ENCODE data around the gene CPVL. TPM values are rescaled to one million over a fixed set of nuclear protein-coding genes. Genes with fewer than 3 reads are reported as not detected.

The CPVL gene
- total and polyA plus RNA-seq, 2 donors (not counting 1 experiment from before 2014, with no cell fraction given) = 2.6 TPM; not detected in 1

DNA sequence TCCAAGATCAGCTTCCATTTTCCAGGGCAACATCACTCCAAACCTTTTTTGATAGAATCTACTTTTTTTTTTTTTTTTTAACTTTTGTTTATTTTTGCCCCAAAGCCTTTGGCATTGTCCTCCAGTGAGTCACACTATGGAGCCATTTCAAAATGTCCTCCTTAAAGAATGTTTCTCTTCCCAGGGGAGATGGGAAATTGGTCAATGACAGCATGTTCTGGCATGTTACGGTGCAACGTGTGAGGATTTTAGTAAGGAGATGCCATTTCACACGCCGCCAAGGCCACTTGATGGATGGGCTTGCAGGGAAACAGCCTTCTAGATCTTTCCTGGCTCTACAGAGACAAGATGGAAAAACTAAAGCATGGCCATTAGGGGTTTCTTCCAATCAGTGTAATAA, 157.5 kb downstream of the CPVL start:
- Mint-ChIP-seq H3K4me3 (no peak overlapping the region), H3K27me3 (peaks cover 41% of the 10 kb centered on the region), H3K9me3 (ENCODE audit: insufficient read depth) (no peaks in the 10 kb centered on the region), H3K27ac (no peak overlapping the region), H3K4me1 (no peaks in the 10 kb centered on the region)
- no peak overlapping the region for H3K4me2 ChIP-seq (replicated peaks; ENCODE audit: low read depth, low read length, poor library complexity, severe bottlenecking)
- H3K27ac ChIP-seq (ENCODE audit: low read length in 2 of 2) = no peak overlapping the region
- TF ChIP-seq, protein P1, sequence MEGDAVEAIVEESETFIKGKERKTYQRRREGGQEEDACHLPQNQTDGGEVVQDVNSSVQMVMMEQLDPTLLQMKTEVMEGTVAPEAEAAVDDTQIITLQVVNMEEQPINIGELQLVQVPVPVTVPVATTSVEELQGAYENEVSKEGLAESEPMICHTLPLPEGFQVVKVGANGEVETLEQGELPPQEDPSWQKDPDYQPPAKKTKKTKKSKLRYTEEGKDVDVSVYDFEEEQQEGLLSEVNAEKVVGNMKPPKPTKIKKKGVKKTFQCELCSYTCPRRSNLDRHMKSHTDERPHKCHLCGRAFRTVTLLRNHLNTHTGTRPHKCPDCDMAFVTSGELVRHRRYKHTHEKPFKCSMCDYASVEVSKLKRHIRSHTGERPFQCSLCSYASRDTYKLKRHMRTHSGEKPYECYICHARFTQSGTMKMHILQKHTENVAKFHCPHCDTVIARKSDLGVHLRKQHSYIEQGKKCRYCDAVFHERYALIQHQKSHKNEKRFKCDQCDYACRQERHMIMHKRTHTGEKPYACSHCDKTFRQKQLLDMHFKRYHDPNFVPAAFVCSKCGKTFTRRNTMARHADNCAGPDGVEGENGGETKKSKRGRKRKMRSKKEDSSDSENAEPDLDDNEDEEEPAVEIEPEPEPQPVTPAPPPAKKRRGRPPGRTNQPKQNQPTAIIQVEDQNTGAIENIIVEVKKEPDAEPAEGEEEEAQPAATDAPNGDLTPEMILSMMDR (IDR thresholded peaks at IDR 0.05) = no peak
- no peaks in the 10 kb centered on the region for H3K79me2 ChIP-seq (ENCODE audit: control insufficient read depth, insufficient read depth, low read length)
- no peak for DNase-seq
- H3K36me3 ChIP-seq (replicated peaks in 1 of 2; ENCODE audit: control extremely low read depth in 1 of 2, control insufficient read depth in 1 of 2, extremely low read depth in 1 of 2, insufficient read depth in 2 of 2, low read length in 1 of 2) = no peaks in the 10 kb centered on the region
- H3K27me3 ChIP-seq (replicated peaks in 1 of 4; ENCODE audit: control extremely low read depth in 1 of 4, control insufficient read depth in 3 of 4, insufficient read depth in 4 of 4, low read length in 3 of 4) = no peaks in the 10 kb centered on the region
- no peak for ATAC-seq (ENCODE audit: low read depth)
- H2AFZ ChIP-seq (ENCODE audit: insufficient read depth, low read depth, low read length, poor library complexity, severe bottlenecking) = no peak overlapping the region
- no peak overlapping the region for H3K9ac ChIP-seq (ENCODE audit: low read length)
- CTCF ChIA-PET = no interaction called here
- H3K9me3 ChIP-seq (ENCODE audit: control extremely low read depth in 1 of 3, control insufficient read depth in 2 of 3, insufficient read depth in 1 of 3, low read length in 2 of 3) = no peaks in the 10 kb centered on the region
- WGBS (ENCODE audit: insufficient coverage) = 100% methylated on average over 4 of the region's 4 CpGs
- no peaks in the 10 kb centered on the region for H4K20me1 ChIP-seq (ENCODE audit: control insufficient read depth, insufficient read depth, low read length, poor library complexity, severe bottlenecking)
- POLR2A ChIA-PET = interaction anchor here (0.5 kb wide), 1 partner anchor 245 kb away, joined by 4 read pairs; no protein-coding TSS in a partner anchor
- intact Hi-C loops (cut with micrococcal nuclease) = no loop called here
- no peak overlapping the region for H3K4me3 ChIP-seq (ENCODE audit: control extremely low read depth in 1 of 5, extremely low read depth in 1 of 5, insufficient read depth in 1 of 5, low read depth in 2 of 5, low read length in 4 of 5)
- H3K4me1 ChIP-seq (ENCODE audit: control insufficient read depth in 2 of 2, insufficient read depth in 2 of 2, low read length in 2 of 2) = no peaks in the 10 kb centered on the region

DNA sequence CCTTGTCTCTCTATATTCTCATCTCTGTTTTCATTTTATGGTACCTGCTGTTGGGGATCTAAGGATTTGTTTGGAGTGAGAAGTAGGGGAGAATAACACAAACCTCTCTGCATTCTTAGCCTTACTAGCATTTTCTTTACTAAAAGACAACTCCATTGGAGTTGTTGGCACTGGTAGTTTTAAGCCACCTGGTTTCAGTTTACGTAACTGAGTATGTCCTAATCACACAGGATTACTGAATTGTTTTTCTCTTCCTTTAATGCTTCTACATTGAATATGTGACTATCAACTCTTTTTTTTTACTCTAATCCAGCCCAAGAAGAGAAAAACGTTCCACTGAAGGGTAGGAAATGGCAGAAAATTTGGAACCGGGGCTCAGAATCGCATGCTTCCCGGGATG, 158.2 kb downstream of the CPVL start:
- H3K4me1 ChIP-seq (ENCODE audit: control insufficient read depth in 2 of 2, insufficient read depth in 2 of 2, low read length in 2 of 2) = no peaks in the 10 kb centered on the region
- H3K4me3 ChIP-seq (ENCODE audit: control extremely low read depth in 1 of 5, extremely low read depth in 1 of 5, insufficient read depth in 1 of 5, low read depth in 2 of 5, low read length in 4 of 5) = no peak overlapping the region
- no peak overlapping the region for H2AFZ ChIP-seq (ENCODE audit: insufficient read depth, low read depth, low read length, poor library complexity, severe bottlenecking)
- no peaks in the 10 kb centered on the region for H3K36me3 ChIP-seq (replicated peaks in 1 of 2; ENCODE audit: control extremely low read depth in 1 of 2, control insufficient read depth in 1 of 2, extremely low read depth in 1 of 2, insufficient read depth in 2 of 2, low read length in 1 of 2)
- H3K27me3 Mint-ChIP-seq = peaks cover 45% of the 10 kb centered on the region
- no peaks in the 10 kb centered on the region for H3K4me1 Mint-ChIP-seq
- ChIA-PET POLR2A (no interaction called here), CTCF (no interaction called here)
- H3K27ac ChIP-seq (ENCODE audit: low read length in 2 of 2) = no peak overlapping the region
- 95% methylated on average over 3 of the region's 5 CpGs for WGBS (ENCODE audit: insufficient coverage)
- no peak overlapping the region for H3K4me3 Mint-ChIP-seq
- no peak for DNase-seq
- H3K9ac ChIP-seq (ENCODE audit: low read length) = no peak overlapping the region
- no peak for ATAC-seq (ENCODE audit: low read depth)
- H3K4me2 ChIP-seq (replicated peaks; ENCODE audit: low read depth, low read length, poor library complexity, severe bottlenecking) = no peak overlapping the region
- H3K27ac Mint-ChIP-seq = no peak overlapping the region
- H3K27me3 ChIP-seq (replicated peaks in 1 of 4; ENCODE audit: control extremely low read depth in 1 of 4, control insufficient read depth in 3 of 4, insufficient read depth in 4 of 4, low read length in 3 of 4) = no peaks in the 10 kb centered on the region
- no peaks in the 10 kb centered on the region for H3K79me2 ChIP-seq (ENCODE audit: control insufficient read depth, insufficient read depth, low read length)
- no peak for TF ChIP-seq EZH2 (IDR thresholded peaks at IDR 0.05; ENCODE audit: borderline replicate concordance, insufficient read depth, low read depth, low read length, poor library complexity, severe bottlenecking)
- H3K9me3 ChIP-seq (ENCODE audit: control extremely low read depth in 1 of 3, control insufficient read depth in 2 of 3, insufficient read depth in 1 of 3, low read length in 2 of 3) = no peaks in the 10 kb centered on the region
- no peaks in the 10 kb centered on the region for H3K9me3 Mint-ChIP-seq (ENCODE audit: insufficient read depth)
- H4K20me1 ChIP-seq (ENCODE audit: control insufficient read depth, insufficient read depth, low read length, poor library complexity, severe bottlenecking) = no peaks in the 10 kb centered on the region
- intact Hi-C loops (cut with micrococcal nuclease) = no loop called here

Measured in B cell (primary cell).